Measurements from ENCODE around the gene JAZF1.

- TF ChIP-seq CTCF (IDR thresholded peaks at IDR 0.05 in 4 of 5, conservative IDR thresholded peaks at IDR 0.05 in 1 of 5) (no peak), POLR2A (IDR thresholded peaks at IDR 0.05) (no peak)
These were observed 304.8 kb downstream of the JAZF1 start for GRCh38 chr7:27875832-27876231.
